T-helper 22 cell (primary cell): Measurements from ENCODE around the gene ZNF385C.
A peak's percentile ranks its signal among the peaks of the same experiment; 100 is the strongest.

Source experiments
- DNase-seq: peaks from one replicate; pipeline ENCODE4 v3.0.0-alpha.2; 2020; ENCODE audit warnings: low read depth

Gene ZNF385C

DNA sequence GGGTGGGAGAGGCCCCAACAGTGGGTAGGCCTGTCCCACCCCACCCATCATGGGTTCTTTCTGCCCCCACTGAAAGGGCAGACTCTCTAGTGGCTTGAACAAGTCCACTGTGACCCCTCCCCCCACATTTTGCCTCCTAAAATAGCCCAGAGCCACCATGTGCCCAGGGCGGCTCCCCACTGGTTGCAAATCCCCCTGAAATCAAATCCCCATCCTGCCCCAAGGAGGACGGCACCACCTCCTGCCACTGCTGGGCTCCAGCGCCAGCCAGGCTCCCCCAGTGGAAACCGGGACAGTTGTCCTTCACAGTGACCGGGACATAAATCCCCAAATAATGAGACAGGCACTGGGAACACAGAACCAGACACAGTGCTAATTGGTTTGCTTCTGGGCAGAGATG lies 20.5 kb downstream of the ZNF385C start:
- no peak for DNase-seq

DNA sequence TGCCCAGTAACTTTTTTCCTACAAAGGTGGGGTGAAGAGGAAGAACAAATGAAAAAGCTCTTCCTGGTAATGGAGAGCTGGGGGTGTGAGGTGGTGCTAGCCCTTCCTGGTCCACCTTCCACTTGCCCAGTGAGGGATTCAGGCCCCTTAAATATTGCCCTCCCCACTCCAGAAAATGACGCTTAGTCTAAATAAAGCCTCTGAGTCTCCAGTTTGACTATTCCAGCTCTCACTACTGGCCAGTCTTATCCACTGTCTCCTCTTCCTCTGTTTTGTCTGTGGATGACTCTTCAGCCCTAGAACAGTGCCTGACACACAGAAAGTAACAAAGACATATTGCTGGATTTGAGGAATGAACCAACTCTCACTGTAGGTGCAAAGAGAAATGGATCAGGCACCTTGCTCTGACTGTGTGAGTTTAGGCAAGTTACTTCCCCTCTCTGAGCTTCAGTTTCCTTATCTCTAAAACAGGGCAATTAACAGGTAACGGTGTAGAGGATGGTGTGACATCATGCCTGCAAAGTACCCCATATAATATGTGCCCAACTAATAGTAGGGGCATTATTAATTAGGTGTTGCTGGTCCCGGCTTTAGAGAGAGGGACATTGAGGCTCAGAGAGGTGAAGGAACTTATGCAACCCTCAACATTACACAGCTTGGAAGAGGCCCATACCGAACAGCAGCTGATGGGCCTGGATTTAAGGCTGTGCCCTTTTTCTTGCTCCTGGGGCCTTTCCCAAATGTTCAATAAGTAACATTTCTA lies 21.3 kb downstream of the ZNF385C start:
- no peak for DNase-seq

DNA sequence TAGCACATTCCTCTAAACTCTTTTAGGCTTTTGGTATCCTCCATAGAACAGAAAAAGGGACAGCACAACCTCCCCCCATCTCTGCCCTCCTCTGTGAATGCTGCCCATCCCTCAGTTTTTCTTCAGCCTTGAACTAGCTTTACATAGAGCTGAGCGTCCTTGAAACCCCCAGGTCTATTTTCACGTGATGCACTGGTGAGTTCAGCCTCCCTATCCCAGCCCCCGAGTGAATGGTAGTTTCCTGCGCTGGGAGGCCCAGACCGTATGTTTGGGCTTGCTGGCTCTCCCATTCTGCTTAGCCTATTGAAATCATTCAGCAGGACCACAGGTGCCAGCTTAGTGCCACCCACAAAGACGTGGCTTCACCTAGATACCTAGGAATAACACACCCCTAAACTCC lies 22.5 kb downstream of the ZNF385C start:
- DNase-seq, result no peak

DNA sequence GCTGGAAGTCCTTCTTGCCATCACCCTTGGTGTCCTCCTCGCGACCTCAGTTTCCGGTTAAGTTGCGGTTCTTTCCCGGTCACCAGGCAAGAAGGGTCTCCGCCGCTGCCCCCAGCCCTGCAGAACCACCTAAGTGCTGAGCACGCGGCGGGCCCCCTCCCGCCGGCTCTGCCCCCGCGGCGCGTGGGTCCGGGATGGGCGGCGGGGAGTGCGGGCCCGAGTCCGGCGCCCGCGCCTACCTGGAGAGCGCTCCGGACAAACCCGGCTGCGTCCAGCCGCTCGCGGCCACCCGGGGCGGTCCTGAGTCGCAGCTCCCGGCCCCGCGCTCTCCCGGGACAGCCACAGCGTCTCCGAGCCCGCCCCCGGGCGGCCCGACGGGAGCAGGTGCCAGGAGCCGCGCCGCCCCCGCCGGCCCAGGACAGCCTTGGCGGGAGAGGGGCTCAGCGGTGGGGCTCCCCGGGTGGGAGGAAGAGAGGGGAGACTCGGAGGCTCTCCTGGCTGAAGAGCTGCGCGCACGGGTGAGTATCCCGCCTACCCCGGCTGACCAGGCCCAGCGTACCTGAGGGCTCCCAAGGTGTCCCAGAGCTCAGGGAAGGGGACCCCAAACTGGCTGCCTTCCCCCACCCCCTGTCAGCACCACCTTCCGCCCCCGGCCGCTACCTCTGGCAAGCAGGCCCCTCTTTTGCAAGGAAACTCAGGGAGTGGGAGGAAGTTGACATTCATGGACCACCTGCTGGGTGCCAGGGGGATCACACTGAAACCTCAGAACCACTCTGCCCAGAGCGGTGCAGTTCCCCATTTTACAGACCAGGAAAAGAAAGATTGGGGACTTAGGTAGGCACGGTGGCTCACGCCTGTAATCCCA lies 25.7 kb downstream of the ZNF385C start:
- no peak for DNase-seq

DNA sequence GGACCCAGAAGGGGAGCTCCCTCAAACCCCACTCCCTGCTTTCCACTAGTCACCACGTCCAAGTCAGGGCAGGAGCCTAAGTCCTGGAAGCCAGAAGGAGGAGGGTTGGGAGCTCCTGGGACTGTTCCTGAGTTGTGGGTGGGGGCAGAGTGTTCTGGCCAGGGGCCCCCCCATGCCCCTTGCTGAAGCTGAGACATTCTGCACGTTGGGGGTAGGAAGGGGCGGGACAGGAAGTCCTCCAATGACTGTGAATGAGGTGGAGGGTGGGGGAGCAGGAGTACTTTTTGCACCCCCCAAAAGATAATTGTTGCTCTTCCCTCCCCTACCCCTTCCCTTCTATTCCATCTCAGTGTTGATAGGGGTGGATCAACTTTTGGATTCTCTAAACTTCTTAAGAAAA lies 26.5 kb downstream of the ZNF385C start:
- DNase-seq, result no peak

DNA sequence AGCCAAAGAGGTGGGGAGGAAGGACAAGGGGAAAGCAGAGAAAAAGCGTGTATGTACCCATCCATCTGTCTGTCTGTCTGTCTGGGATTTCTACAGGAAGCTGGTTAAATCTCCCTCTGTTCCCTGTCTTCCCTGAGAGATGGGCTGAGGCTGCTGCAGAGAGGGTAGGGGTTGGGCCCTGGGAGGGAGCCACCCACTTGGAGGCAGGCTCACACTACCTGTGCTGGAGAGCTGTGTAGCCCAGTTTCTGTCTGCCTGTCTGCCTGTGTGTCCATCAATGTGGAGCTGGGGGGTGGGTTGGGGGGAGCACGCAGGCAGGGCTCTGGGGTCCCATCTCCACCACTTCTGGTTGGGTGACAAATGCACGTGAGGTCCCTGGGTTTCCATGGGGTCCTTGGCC lies 29.3 kb downstream of the ZNF385C start:
- no peak for DNase-seq

DNA sequence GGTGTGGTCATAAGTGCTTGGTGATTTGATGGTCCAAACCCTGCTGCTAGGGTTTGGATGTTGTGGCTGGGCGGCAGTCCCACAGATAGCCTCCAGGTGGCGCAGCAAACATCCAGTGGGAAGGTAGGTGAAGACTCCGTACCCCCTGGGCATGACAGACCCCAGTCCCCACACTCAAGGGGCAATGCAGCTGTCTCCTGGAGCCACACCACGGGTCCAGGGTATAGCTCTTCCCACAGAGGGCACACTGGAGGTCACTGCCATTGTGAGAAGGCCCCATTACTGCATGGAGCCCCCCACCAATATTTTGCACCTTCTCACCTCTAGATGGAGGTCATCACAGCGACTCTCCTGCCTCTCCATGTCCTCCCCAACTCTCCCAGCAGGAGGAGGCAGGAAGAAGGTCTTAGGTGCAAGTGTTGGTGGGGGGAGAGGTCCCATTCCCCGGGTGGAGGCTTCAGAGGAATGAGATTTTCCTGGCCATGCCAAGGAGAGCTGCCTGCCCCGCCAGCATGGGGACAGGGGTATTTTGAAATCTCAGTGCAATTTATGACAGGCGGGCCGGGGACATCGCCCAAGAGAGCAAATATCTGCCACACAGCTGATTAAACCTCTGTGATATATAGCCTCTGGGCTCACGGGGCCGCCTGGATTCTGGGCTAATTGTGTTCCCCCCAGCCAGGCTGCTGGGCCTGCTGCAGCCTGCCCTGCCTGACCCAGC lies 30.7 kb downstream of the ZNF385C start:
- peak; percentile 24 for DNase-seq

DNA sequence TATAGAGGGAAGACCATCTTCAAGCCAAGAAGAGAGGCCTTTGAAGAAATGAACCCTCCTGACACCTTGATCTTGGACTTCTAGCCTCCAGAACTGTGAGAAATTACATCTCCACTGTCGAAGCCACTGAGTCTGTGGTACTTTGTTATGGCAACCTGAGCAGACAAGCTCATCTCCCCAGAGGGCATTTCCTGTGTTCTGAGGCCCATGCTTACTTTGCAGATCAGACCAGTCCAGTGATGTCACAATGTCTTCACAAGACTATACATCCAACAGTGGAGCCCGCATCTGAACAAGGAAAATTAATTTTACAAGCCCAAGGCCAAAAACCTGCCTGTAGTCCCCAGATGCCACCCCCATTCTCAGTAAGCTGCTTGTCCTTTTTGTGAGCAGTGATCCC lies 33.1 kb downstream of the ZNF385C start:
- no peak for DNase-seq

DNA sequence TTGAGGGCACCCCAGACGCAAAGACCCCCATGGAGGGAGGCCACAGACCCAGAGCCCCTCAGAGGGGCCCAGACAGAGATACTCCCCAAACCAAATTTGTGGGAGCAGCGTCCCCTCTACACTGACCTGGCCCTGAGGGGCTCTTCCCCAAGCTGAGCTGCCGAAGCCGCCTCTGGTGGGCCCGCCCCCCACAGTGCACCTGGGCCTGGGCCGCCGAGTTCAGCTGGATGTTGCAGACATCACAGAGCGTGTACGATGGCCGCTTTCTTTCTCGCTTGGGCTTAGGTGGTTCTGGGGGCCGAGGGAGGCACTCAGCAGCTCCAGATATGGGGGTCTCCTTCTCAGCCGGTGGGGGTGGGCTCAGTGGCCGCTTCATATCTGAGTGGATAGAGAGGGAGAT lies 35.6 kb downstream of the ZNF385C start:
- DNase-seq, result no peak

DNA sequence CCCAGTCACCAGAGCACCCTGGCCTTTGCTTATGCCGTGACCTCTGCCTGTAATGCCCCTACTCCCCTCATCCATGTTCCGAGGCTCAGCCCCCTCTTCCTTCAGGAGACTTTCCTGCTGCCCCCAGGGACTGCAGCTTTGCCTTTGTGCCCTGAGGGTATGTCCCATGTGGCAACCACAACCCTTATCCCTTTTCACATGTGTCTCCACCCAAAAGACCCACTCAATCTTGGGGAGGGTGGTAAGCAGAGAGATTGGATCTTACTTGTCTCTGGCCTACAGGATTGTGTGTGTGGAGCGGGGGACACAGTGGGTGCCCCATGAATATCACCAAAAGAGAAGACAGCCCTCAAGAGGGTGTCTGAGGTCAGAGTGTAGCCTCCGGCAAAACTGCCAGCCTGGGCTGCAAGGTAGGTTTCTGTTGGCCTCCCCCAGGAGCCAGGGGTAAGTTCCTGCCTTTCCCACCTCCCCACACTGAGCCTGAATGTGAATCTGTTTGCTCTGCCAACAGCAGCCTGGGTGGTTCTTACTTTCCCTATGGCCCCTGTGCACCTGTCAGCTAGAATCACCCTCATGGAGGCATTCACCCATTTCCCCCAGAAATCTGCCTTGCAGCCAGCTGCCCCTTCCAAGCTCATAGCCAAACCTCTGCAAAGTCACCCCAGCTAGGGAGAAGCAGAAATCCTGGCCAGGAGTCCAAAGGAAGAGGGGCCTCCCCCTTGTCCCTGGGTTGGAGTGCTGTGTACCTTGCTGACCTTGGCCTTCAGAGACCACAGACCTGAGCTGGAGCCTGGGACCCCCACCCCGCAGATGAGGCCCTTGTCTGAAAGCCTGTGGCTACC lies 36.4 kb downstream of the ZNF385C start:
- no peak for DNase-seq

DNA sequence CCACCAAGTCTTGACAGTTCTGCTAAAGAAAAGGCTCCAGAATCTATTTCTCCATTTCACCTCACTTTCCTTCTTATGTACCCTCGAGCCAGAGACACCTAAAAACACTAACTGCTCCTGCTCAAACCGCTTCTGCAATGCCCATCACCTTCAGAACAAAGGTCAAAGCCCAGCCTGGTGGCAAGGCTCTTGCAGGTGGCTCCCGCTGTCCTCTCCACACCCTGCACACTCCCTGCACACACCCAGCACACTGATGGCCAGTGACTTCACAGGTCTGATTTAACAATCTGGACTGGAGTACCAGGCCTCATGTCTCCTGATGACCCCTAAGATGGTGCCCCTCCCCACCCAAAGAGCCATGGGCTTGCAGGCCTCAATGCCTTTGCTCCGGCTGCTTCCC lies 38.0 kb downstream of the ZNF385C start:
- DNase-seq, result no peak

DNA sequence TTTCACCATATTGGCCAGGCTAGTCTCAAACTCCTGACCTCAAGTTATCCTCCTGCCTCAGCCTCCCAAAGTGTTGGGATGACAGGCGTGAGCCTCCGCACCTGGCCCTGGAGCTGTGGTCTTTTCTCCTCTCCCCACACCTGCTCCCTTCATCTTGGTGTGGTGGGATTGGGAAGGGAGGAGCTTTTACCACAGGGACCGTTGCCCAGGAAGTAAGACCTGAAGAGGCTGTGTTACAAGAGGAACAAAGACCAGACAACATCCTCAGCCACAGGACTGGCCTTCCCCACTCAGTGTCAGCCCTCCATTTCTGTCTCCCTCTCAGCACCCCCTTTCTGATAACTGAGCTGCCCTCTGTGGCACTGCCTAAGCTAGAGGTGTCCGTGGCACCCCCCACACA lies 38.5 kb downstream of the ZNF385C start:
- DNase-seq, result no peak

DNA sequence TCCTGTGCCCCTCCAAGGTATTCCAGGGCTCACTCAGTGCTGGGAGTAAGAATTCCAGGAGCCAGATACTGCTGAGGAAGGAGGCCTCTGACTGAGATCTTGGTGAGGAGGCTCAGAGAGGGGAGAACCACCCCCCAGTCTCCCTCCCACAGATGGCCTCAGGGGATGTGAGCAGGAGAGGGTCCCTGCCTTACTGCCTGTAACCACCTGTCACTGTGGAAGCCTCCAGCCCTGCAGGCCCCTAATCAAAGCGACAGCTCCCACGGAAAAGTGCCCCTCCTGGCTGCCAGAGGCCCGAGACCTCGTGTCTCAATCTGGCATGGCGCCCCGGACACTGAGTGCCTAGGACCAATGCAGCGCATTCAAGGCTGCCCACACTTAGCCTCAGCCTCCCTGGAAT lies 40.2 kb downstream of the ZNF385C start:
- no peak for DNase-seq

DNA sequence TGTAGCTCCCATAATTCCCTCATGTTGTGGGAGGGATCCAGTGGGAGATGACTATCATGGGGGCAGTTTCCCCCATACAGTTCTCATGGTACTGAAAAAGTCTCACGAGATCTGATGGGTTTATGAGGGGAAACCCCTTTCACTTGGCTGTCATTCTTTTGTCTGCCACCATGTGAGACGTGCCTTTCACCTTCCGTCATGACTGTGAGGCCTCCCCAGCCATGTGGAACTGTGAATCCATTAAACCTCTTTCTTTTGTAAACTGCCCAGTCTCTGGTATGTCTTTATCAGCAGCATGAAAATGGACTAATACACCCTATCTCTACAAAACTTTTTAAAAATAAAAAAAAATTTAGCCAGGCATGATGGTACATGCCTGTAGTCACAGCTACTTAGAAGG lies 41.6 kb downstream of the ZNF385C start:
- DNase-seq, result no peak

DNA sequence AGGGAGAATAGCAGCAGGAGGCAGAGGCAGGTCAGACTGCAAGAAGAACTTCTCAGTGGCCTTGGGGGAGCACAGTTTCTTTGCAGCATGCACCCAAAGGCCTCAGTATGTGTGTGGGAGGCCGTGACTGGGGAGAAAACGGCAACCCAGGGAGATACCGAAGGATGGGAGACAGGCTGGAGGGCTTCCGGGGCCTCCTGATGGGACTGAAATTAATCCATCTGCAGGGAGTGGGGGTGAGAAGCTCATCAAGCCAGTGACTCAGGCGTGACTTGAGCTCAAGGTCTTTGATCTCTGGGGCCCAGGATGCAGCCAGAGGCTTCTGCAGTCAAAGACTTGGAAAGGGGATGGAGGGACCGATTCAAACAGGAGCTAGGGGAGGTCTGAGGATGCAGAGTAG lies 42.8 kb downstream of the ZNF385C start:
- no peak for DNase-seq

DNA sequence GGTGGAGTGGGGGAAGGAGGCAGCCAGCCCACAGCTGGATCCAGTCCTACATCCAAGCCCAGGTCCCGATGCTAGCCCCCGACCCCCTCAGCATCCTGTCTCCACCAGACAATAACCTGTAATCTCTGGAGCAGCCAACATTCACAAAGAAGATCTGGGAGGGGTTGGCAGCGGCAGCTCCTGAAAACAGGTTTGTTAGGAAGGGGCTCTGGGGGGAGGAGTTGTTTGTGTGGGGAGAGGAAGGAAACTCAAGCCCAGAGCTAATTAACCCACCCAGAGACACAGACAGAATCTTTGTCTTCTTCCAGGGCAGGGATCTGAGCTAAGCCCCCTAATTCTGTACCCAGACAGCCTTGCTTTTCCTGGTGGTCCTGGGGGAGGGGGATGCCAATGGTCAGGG lies 43.2 kb downstream of the ZNF385C start:
- DNase-seq, result no peak

DNA sequence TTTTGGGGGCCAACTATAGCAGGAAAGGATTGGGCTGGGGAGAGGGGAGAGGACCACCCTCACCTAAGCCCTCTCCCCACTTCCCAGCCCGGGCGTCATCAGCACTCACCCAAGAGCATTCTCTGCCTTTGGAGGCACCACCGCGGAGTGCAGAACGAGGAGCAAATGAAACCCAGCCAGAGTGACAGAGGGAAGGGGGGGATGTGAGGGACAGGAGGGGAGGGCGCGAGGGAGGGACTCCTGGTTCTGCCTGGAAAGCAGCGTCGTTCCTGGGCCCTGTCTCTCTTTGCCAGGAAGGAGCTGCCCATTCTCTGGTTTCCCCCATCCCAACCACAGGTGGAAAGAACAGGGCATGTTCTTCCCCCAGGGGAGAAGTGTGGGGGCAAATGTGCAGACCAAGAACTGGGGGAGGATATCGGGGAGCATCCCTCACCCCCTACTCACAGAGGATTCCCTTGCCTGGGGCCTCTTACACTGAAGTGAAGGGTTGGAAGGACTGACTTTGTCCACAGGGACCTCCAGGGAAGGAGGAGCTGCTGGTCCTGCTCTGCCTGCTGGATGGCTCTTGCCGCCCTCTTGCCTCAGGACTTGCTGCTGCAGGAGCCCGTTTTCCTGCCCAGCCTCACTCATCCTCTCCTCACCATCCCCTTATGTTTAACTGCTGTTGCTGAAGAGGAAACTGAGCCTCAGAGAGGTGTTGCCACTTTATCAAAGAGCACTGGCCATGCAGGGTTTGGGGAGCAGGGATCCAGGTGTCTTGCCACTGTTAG lies 44.4 kb downstream of the ZNF385C start:
- DNase-seq, result no peak

DNA sequence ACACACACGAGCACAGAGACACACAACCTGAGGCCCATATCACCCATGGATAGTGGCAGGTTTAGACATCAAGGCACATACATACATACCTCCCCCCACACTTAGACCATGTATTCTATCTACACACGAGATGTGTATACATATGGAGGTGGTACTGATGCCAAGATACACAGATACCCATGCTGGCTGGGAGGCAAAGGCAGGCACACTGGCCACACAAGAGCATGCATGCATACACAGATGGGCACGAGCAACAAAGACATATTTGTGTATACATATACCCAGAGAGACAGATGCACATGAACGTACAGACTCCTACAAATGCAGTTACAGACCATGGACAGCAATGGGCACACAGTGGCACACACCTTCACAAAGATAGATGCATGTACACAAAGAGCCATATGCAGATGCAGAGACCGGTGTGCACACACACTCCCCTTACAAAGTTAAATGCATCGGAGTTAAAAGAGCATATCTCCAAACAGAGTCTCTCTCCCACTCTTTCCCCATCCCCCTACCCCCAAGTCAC lies 45.9 kb downstream of the ZNF385C start:
- DNase-seq, result no peak

DNA sequence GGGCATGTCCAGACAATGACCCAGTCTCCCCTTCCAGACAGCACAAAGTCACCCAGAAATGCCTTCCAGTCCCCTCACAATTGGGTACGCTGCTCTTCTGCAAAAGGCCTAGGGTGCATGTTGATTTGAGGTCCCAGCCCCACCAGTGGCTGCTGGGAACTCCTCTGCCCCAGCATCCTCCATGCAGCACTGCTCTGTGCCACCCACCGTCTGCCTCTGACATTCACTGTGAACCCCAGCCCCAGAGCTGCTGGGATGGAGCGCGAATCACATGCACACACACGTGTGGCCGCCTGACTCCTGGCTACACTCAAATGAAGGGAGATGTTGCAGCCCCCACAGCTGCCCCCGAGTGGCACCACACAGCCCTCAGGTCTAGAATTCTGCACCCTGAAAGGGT lies 46.6 kb downstream of the ZNF385C start:
- no peak for DNase-seq

DNA sequence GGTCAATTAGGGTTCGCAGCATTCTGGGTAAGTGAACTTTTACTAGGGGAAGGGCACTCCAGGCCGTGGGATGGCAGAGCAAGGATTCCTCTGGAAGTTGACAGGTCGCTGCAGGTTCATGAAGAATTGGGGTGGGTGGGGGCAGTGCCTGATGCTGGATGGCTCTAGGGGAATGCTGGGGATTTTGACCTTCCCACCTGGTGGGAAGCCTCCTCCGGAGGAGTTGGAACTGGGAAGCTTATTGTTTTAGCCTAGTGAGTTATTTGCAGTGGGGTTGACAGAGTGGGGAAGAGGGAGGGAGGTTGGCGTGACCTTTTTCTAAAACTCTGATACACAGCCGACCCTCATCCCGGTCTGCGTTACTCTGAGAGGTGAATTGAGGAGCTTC lies 47.3 kb downstream of the ZNF385C start:
- DNase-seq, result no peak
